CD14-positive monocyte (primary cell): ENCODE measurements around the gene MTMR12. TPM values are rescaled to one million over a fixed set of nuclear protein-coding genes. Genes with fewer than 3 reads are reported as not detected.

ENCODE experiments used
- DNase-seq, 3 donors: peaks; one replicate each; pipeline ENCODE4 v3.0.0-alpha.2; 2011 to 2022
- H2AFZ ChIP-seq: 2 replicates; pipeline ENCODE4 v1.6.0; 2012; ENCODE audit warnings: mild to moderate bottlenecking, low read depth, low read length, inconsistent platforms; ENCODE audit not compliant: insufficient read depth, poor library complexity, severe bottlenecking
- H3K27ac ChIP-seq, 2 donors: 1 replicate in 1 of 2; 2 replicates in 1 of 2; pipeline ENCODE4 v1.5.1; 2012 to 2013; ENCODE audit warnings: low read length in 2 of 2, control low read depth in 1 of 2, inconsistent platforms in 1 of 2, low read depth in 1 of 2, mild to moderate bottlenecking in 1 of 2
- H3K27me3 ChIP-seq, 2 donors: one replicate each; pipeline versions ENCODE4 v1.6.0 to v1.6.1; 2011 to 2013; ENCODE audit warnings: low read length in 2 of 2; ENCODE audit not compliant: control insufficient read depth in 2 of 2, insufficient read depth in 2 of 2
- H3K36me3 ChIP-seq, 2 donors: replicated peaks in 1 of 2; 1 replicate in 1 of 2; 2 replicates in 1 of 2; pipeline versions ENCODE4 v1.5.1 to v1.6.1; 2012 to 2013; ENCODE audit warnings: low read length in 2 of 2, control low read depth in 1 of 2, inconsistent platforms in 1 of 2, mild to moderate bottlenecking in 1 of 2; ENCODE audit not compliant: insufficient read depth in 2 of 2, control insufficient read depth in 1 of 2
- H3K4me1 ChIP-seq, 2 donors: 1 replicate in 1 of 2; 2 replicates in 1 of 2; pipeline versions ENCODE4 v1.5.1 to v1.6.1; 2012 to 2013; ENCODE audit warnings: low read length in 2 of 2, control low read depth in 1 of 2, inconsistent platforms in 1 of 2, mild to moderate bottlenecking in 1 of 2, moderate library complexity in 1 of 2; ENCODE audit not compliant: insufficient read depth in 2 of 2, control insufficient read depth in 1 of 2
- H3K4me2 ChIP-seq: replicated peaks from 2 replicates; pipeline ENCODE3; 2012; ENCODE audit warnings: low read length, moderate library complexity, mild to moderate bottlenecking; ENCODE audit not compliant: poor library complexity, severe bottlenecking; ENCODE audit errors: extremely low read depth
- H3K4me3 ChIP-seq, 3 experiments: fragments of 200-600 bp in 1 of 3; sonication (generic) in 1 of 3; replicated peaks in 1 of 3; 1 replicate in 2 of 3; 2 replicates in 1 of 3; pipeline ENCODE4 v1.5.1; 2011 to 2013; ENCODE audit warnings: low read length in 3 of 3, mild to moderate bottlenecking in 3 of 3, control low read depth in 2 of 3, low read depth in 2 of 3, inconsistent platforms in 1 of 3, moderate library complexity in 1 of 3
- H3K79me2 ChIP-seq: 2 replicates; pipeline ENCODE4 v1.6.0; 2012; ENCODE audit warnings: mild to moderate bottlenecking, control low read depth, inconsistent platforms, low read length, moderate library complexity; ENCODE audit not compliant: insufficient read depth
- H3K9ac ChIP-seq: 2 replicates; pipeline ENCODE4 v1.6.0; 2017; ENCODE audit warnings: low read length, mild to moderate bottlenecking; ENCODE audit not compliant: insufficient read depth, poor library complexity, severe bottlenecking
- H3K9me3 ChIP-seq, 2 donors: replicated peaks in 1 of 2; 1 replicate in 1 of 2; 2 replicates in 1 of 2; pipeline versions ENCODE4 v1.5.1 to v1.6.1; 2012 to 2013; ENCODE audit warnings: low read length in 2 of 2, control low read depth in 1 of 2; ENCODE audit not compliant: control insufficient read depth in 1 of 2, insufficient read depth in 1 of 2
- H4K20me1 ChIP-seq: 2 replicates; pipeline ENCODE4 v1.6.0; 2012; ENCODE audit warnings: mild to moderate bottlenecking, low read length, control low read depth, moderate library complexity; ENCODE audit not compliant: insufficient read depth
- H3K27ac Mint-ChIP-seq, 7 donors: one replicate each; pipeline ENCODE4 v1.8.0; 2020; ENCODE audit warnings: mild to moderate bottlenecking in 7 of 7, mixed read lengths in 7 of 7, moderate library complexity in 6 of 7, inconsistent platforms in 2 of 7
- H3K27me3 Mint-ChIP-seq, 3 donors: one replicate each; pipeline ENCODE4 v1.8.0; 2021 to 2022; ENCODE audit warnings: low read depth in 3 of 3, mild to moderate bottlenecking in 3 of 3, mixed read lengths in 3 of 3, moderate library complexity in 3 of 3, inconsistent platforms in 1 of 3
- H3K36me3 Mint-ChIP-seq, 2 donors: one replicate each; pipeline ENCODE4 v1.8.0; 2020; ENCODE audit warnings: mixed read lengths in 2 of 2, inconsistent platforms in 1 of 2, mild to moderate bottlenecking in 1 of 2
- H3K4me1 Mint-ChIP-seq: one replicate; pipeline ENCODE4 v1.8.0; 2020; ENCODE audit warnings: mild to moderate bottlenecking, mixed read lengths
- H3K4me3 Mint-ChIP-seq, 2 donors: one replicate each; pipeline ENCODE4 v1.8.0; 2020; ENCODE audit warnings: mild to moderate bottlenecking in 2 of 2, mixed read lengths in 2 of 2, moderate library complexity in 1 of 2
- H3K9me3 Mint-ChIP-seq, 7 donors: one replicate each; pipeline ENCODE4 v1.8.0; 2020 to 2022; ENCODE audit warnings: mixed read lengths in 7 of 7, mild to moderate bottlenecking in 6 of 7, moderate library complexity in 6 of 7, inconsistent platforms in 2 of 7
- CTCF ChIP-seq: fragments of 200-600 bp; IDR thresholded peaks from one replicate; pipeline ENCODE4 v1.8.0; 2022; ENCODE audit warnings: antibody characterized with exemption, mild to moderate bottlenecking
- WGBS: methylation state at CpG from one replicate; pipeline ENCODE4 v1.1.5; 2013; ENCODE audit warnings: missing lambda C conversion rate; ENCODE audit not compliant: insufficient coverage; 5-methylcytosine and 5-hydroxymethylcytosine counted together
- intact Hi-C, 2 donors: fragments of 100-400 bp; cut with micrococcal nuclease; formaldehyde crosslinking; loops; one replicate each; pipeline versions ENCODE4 v1.15.0 to v1.15.1; 2023
- polyA plus RNA-seq, 3 donors: library from polyadenylated mRNA; depleted of rRNA in 1 of 3; unstranded in 2 of 3; stranded (reverse) in 1 of 3; fragments of 300-500 nt in 2 of 3; fragments of >200 nt in 1 of 3; fragmentation: Illumina TruSeq in 2 of 3; gene quantifications; 1 replicate in 2 of 3; 2 replicates in 1 of 3; pipeline ENCODE4 v1.2.3, GENCODE V29; 2012 to 2021

Gene MTMR12
- polyA plus RNA-seq, 3 donors: 10.3 to 19.0 (median 17.3) TPM

GRCh38 chr5:32342656-32343055, 29.9 kb upstream of the MTMR12 start:
- 67% methylated on average over 2 of the region's 4 CpGs for WGBS
- TF ChIP-seq CTCF: no peak

GRCh38 chr5:32339878-32340277, 27.1 kb upstream of the MTMR12 start:
- H3K27me3 ChIP-seq: no peaks in the 10 kb centered on the region
- no peak overlapping the region for H3K9ac ChIP-seq
- intact Hi-C loops: no loop called here
- Mint-ChIP-seq H3K4me1 (no peaks in the 10 kb centered on the region), H3K27me3 (peaks cover 0 to 2% (median 0%) of the 10 kb centered on the region in 3 donors), H3K36me3 (no peaks in the 10 kb centered on the region), H3K4me3 (no peak overlapping the region), H3K9me3 (peaks cover 19 to 55% (median 45%) of the 10 kb centered on the region in 7 donors), H3K27ac (no peak overlapping the region)
- DNase-seq: no peak
- no peak overlapping the region for H3K27ac ChIP-seq
- no peak overlapping the region for H3K4me2 ChIP-seq
- TF ChIP-seq CTCF: no peak
- 100% methylated on average over 1 of the region's 4 CpGs for WGBS
- no peaks in the 10 kb centered on the region for H3K79me2 ChIP-seq
- no peaks in the 10 kb centered on the region for H3K36me3 ChIP-seq
- no peak overlapping the region for H3K4me3 ChIP-seq
- peaks cover 23 to 30% of the 10 kb centered on the region in 2 donors for H3K9me3 ChIP-seq
- no peak overlapping the region for H2AFZ ChIP-seq
- no peaks in the 10 kb centered on the region for H4K20me1 ChIP-seq
- H3K4me1 ChIP-seq: no peaks in the 10 kb centered on the region

More at GRCh38 chr5:32342656-32343055, 29.9 kb upstream of the MTMR12 start:
- Mint-ChIP-seq H3K27ac (no peak overlapping the region), H3K9me3 (peaks cover 18 to 70% (median 58%) of the 10 kb centered on the region in 7 donors), H3K4me3 (no peak overlapping the region), H3K36me3 (no peaks in the 10 kb centered on the region), H3K27me3 (no peaks in the 10 kb centered on the region), H3K4me1 (no peaks in the 10 kb centered on the region)
- no peak overlapping the region for H3K4me2 ChIP-seq
- no peak for DNase-seq
- H2AFZ ChIP-seq: no peak overlapping the region
- no peaks in the 10 kb centered on the region for H3K36me3 ChIP-seq
- no peak overlapping the region for H3K4me3 ChIP-seq
- no peaks in the 10 kb centered on the region for H4K20me1 ChIP-seq
- peaks cover 25 to 32% of the 10 kb centered on the region in 2 donors for H3K9me3 ChIP-seq
- no peak overlapping the region for H3K27ac ChIP-seq
- no peaks in the 10 kb centered on the region for H3K4me1 ChIP-seq
- H3K9ac ChIP-seq: no peak overlapping the region
- intact Hi-C loops: no loop called here
- H3K27me3 ChIP-seq: no peaks in the 10 kb centered on the region
- no peaks in the 10 kb centered on the region for H3K79me2 ChIP-seq
